ENCODE results near the gene NT5C1A.

GRCh38 chr1:39647247-39647646, 24.7 kb downstream of the NT5C1A start:
- TF ChIP-seq POLR2A (IDR thresholded peaks at IDR 0.05) (no peak), CTCF (IDR thresholded peaks at IDR 0.05) (no peak)
